GM12873 (cell line): ENCODE measurements around the gene PARP16.

ENCODE experiments used
- CTCF ChIP-seq: IDR thresholded peaks from 2 replicates; pipeline ENCODE4 v1.5.1; 2012; ENCODE audit warnings: low read depth, mild to moderate bottlenecking, moderate library complexity, low read length, control low read depth; ENCODE audit not compliant: insufficient read depth; ENCODE audit errors: missing control alignments

PARP16 gene

DNA sequence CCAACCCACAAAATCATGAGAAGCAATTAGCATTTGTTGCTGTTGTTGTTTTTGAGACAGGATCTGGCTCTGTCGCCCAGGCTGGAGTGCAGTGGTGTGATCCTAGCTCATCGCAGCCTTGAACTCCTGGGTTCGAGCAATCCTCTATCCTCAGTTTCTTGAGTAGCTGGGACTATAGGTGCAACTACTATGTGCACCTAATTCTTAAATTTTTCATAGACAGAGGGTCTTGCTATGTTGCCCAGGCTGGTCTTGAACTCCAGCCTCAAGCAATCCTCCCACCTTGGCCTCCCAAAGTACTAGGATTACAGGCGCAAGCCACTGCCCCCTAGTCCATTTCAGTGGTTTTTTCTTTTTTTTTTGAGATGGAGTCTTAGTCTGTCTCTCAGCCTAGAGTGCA is 18.3 kb downstream of the PARP16 start:
- no peak for TF ChIP-seq CTCF

DNA sequence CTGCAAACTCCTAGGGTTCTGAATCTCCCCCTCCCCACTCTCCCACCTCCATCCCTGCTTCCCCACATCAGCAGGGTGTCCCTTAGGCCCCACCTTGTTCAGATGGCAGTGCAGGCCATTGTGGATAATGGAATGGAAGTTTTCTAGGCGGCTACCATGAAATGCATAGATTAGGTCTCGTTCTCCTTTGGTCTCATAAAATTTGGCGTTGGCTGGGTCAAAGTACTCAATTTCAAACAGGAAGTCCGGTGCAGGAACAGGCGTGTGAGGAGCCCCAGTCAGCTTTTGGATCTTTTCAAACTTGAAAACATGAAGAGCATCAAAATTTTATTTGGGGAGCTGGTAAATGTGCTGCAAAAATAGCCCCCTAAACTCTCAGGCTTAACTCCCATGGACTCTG is 20.2 kb downstream of the PARP16 start:
- no peak for TF ChIP-seq CTCF

- TF ChIP-seq CTCF: no peak
Observed at GRCh38 chr15:65264863-65265430, 21.7 kb downstream of the PARP16 start.

DNA sequence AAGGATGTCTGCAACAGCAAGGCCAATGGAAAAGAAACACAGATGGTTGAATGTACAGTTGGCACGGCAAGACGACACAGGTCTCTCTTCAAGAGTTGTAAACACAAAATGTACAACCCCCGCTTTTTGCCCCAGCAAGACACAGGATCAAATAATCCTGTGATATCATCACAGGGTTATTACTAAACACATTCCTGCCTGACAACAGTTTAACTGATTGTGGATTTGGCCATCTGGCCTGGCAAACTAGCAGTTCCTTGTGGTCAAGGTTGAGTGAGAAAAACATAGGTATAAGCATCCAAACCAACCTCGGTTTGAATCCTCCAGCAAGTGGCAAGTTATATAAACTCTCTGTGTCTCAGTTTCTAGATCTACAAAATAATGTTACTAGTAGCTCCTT is 23.4 kb downstream of the PARP16 start:
- no peak for TF ChIP-seq CTCF

GRCh38 chr15:65260968-65261367 is 25.7 kb downstream of the PARP16 start:
- no peak for TF ChIP-seq CTCF

- TF ChIP-seq CTCF: no peak
Observed at GRCh38 chr15:65259367-65259797, 27.3 kb downstream of the PARP16 start.

DNA sequence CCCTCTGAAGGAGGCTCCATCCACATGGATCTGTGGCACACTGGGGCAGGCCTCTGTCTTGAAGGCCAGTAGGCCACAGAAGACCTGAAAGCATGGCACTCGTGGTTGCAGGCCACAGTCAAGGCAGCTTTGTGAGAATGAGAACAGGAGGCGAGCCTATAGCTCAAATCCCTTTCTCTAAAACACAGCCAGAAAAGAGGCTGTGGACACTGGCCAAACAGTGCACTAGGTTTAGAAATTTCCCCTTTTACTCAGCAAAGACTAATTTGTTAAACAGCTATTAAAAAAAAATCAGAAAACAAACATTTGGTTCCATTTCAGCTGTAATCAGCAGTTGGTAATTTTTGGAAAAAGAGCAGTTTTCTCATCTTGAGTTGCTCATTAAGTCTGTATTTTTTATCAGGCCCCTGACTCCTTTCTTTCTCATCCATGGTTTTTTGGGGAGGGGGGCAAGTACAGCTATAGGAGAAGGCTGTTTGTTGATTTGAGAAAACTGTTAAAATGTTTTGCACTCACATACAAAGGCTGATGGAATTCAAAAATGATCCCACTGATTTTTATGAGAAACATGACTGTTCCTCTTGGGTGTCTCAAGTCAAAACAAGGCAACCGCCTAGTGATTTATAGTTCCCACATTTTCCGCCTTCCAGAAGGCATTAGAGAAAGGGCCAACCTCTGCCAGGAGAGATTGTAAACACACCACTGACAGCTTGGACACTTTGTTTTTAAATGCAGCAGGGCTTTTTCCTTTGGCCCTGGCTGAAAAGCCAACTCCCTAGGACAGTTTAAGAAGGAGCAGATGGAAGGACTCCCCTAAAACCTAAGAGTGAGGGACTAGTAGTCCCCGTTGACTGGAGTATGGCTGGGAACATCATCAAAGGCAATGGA is 28.1 kb downstream of the PARP16 start:
- no peak for TF ChIP-seq CTCF
